ENCODE measurements around the gene CD82. TPM values are rescaled to one million over a fixed set of nuclear protein-coding genes. Genes with fewer than 3 reads are reported as not detected.

CD82 gene
- total RNA-seq, 1 experiment from 2014 or later: 26.1 TPM

GRCh38 chr11:44568658-44569473 lies 3.4 kb downstream of the CD82 start:
- peak; percentile 56 for ATAC-seq
- POLR2A ChIA-PET: no interaction called here
- no peak overlapping the region for H3K4me3 ChIP-seq (ENCODE audit: low read depth in 2 of 2, low read length in 2 of 2)
- BruUV-seq (replicated peaks): no TSS peak
- peaks cover 19% of the 10 kb centered on the region for H3K4me1 ChIP-seq (ENCODE audit: control insufficient read depth, insufficient read depth, low read length)
- H3K36me3 ChIP-seq (ENCODE audit: control insufficient read depth, insufficient read depth, low read length): no peaks in the 10 kb centered on the region
- no peak for TF ChIP-seq SIN3A (IDR thresholded peaks at IDR 0.05; ENCODE audit: borderline replicate concordance, insufficient read depth, low read depth, low read length)
- TF ChIP-seq REST (IDR thresholded peaks at IDR 0.05; ENCODE audit: insufficient read depth in 1 of 2, low read depth in 2 of 2, low read length in 1 of 2): no peak
- TF ChIP-seq TCF7L2 (IDR thresholded peaks at IDR 0.05; ENCODE audit: low read depth, low read length): no peak
- no peak for TF ChIP-seq POLR2AphosphoS5 (IDR thresholded peaks at IDR 0.05; ENCODE audit: low read depth, low read length)
- TF ChIP-seq, protein P1, sequence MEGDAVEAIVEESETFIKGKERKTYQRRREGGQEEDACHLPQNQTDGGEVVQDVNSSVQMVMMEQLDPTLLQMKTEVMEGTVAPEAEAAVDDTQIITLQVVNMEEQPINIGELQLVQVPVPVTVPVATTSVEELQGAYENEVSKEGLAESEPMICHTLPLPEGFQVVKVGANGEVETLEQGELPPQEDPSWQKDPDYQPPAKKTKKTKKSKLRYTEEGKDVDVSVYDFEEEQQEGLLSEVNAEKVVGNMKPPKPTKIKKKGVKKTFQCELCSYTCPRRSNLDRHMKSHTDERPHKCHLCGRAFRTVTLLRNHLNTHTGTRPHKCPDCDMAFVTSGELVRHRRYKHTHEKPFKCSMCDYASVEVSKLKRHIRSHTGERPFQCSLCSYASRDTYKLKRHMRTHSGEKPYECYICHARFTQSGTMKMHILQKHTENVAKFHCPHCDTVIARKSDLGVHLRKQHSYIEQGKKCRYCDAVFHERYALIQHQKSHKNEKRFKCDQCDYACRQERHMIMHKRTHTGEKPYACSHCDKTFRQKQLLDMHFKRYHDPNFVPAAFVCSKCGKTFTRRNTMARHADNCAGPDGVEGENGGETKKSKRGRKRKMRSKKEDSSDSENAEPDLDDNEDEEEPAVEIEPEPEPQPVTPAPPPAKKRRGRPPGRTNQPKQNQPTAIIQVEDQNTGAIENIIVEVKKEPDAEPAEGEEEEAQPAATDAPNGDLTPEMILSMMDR (IDR thresholded peaks at IDR 0.05): no peak
- H3K27ac ChIP-seq (ENCODE audit: low read length): peak overlapping the region; percentile 56; the same call in 1 of the 2 replicates
- in situ Hi-C loops (cut with HindIII; ENCODE audit: low pct_unique_long_range_greater_than_20kb, low sequenced_read_pairs) (no loop called here), intact Hi-C loops (cut with micrococcal nuclease; ENCODE audit: unreplicated experiment) (loop anchor here (10.0 kb wide), 2 partner anchors 146 to 336 kb away; no protein-coding TSS in a partner anchor)
- H3K27me3 ChIP-seq (ENCODE audit: control insufficient read depth, insufficient read depth, low read length): no peaks in the 10 kb centered on the region
- no peaks in the 10 kb centered on the region for H3K9me3 ChIP-seq (ENCODE audit: control insufficient read depth, insufficient read depth, low read depth, low read length)
- CTCF ChIA-PET: interaction anchor here (1.1 kb wide), 1 partner anchor 10 kb away, joined by 4 read pairs; no protein-coding TSS in a partner anchor
- peak; percentile 53 for DNase-seq (ENCODE audit: low read depth, low spot score)

GRCh38 chr11:44570411-44571155 lies 5.1 kb downstream of the CD82 start:
- peaks cover 14% of the 10 kb centered on the region for H3K4me1 ChIP-seq (ENCODE audit: control insufficient read depth, insufficient read depth, low read length)
- in situ Hi-C loops (cut with HindIII; ENCODE audit: low pct_unique_long_range_greater_than_20kb, low sequenced_read_pairs) (no loop called here), intact Hi-C loops (cut with micrococcal nuclease; ENCODE audit: unreplicated experiment) (no loop called here)
- no peaks in the 10 kb centered on the region for H3K36me3 ChIP-seq (ENCODE audit: control insufficient read depth, insufficient read depth, low read length)
- no peak overlapping the region for H3K4me3 ChIP-seq (ENCODE audit: low read depth in 2 of 2, low read length in 2 of 2)
- H3K27ac ChIP-seq (ENCODE audit: low read length): no peak overlapping the region
- no peaks in the 10 kb centered on the region for H3K9me3 ChIP-seq (ENCODE audit: control insufficient read depth, insufficient read depth, low read depth, low read length)
- POLR2A ChIA-PET: no interaction called here
- no peaks in the 10 kb centered on the region for H3K27me3 ChIP-seq (ENCODE audit: control insufficient read depth, insufficient read depth, low read length)
- no peak for DNase-seq (ENCODE audit: low read depth, low spot score)
- no peak for ATAC-seq
- TF ChIP-seq REST (IDR thresholded peaks at IDR 0.05; ENCODE audit: insufficient read depth in 1 of 2, low read depth in 2 of 2, low read length in 1 of 2): no peak
- TF ChIP-seq, protein P1 (IDR thresholded peaks at IDR 0.05): no peak
- TF ChIP-seq POLR2AphosphoS5 (IDR thresholded peaks at IDR 0.05; ENCODE audit: low read depth, low read length): no peak
- TF ChIP-seq SIN3A (IDR thresholded peaks at IDR 0.05; ENCODE audit: borderline replicate concordance, insufficient read depth, low read depth, low read length): no peak
- TF ChIP-seq TCF7L2 (IDR thresholded peaks at IDR 0.05; ENCODE audit: low read depth, low read length): no peak
- BruUV-seq (replicated peaks): no TSS peak
- CTCF ChIA-PET: no interaction called here
